MM.1S (cell line): ENCODE results near the gene RASGEF1B.

ENCODE experiments used
- DNase-seq: peaks from one replicate; pipeline ENCODE4 v3.0.0-alpha.2; 2015
- H2AFZ ChIP-seq: fragments of 300-600 bp; sonication (generic); 2 replicates; pipeline ENCODE4 v1.6.0; 2016; ENCODE audit warnings: antibody characterized with exemption, low read length
- H3F3A ChIP-seq: fragments of 300-600 bp; sonication (generic); 2 replicates; pipeline ENCODE4 v1.6.1; 2016; ENCODE audit warnings: mild to moderate bottlenecking, antibody characterized with exemption, low read length, moderate library complexity, mixed read lengths; ENCODE audit not compliant: insufficient read depth
- H3K27ac ChIP-seq: fragments of 300-600 bp; sonication (generic); 2 replicates; pipeline ENCODE4 v1.5.1; 2016; ENCODE audit warnings: mild to moderate bottlenecking, low read length
- H3K27me3 ChIP-seq: fragments of 300-600 bp; sonication (generic); replicated peaks from 2 replicates; pipeline ENCODE4 v1.6.0; 2016; ENCODE audit warnings: low read length; ENCODE audit not compliant: insufficient read depth
- H3K36me3 ChIP-seq: fragments of 300-600 bp; sonication (generic); replicated peaks from 2 replicates; pipeline ENCODE4 v1.6.1; 2016; ENCODE audit warnings: mild to moderate bottlenecking, low read length, mixed read lengths; ENCODE audit not compliant: insufficient read depth
- H3K4me1 ChIP-seq: fragments of 300-600 bp; sonication (generic); 2 replicates; pipeline ENCODE4 v1.6.1; 2016; ENCODE audit warnings: low read length, mixed read lengths
- H3K4me2 ChIP-seq: fragments of 300-600 bp; sonication (generic); 2 replicates; pipeline ENCODE4 v1.6.0; 2016; ENCODE audit warnings: low read depth, low read length
- H3K4me3 ChIP-seq: fragments of 300-600 bp; sonication (generic); 2 replicates; pipeline ENCODE4 v1.5.1; 2016; ENCODE audit warnings: low read length, mixed read lengths
- H3K79me2 ChIP-seq: fragments of 300-600 bp; sonication (generic); 2 replicates; pipeline ENCODE4 v1.6.1; 2016; ENCODE audit warnings: mixed run types, low read length, mixed read lengths
- H3K9ac ChIP-seq: fragments of 300-600 bp; sonication (generic); 2 replicates; pipeline ENCODE4 v1.6.1; 2016; ENCODE audit warnings: low read length, mixed read lengths
- H3K9me2 ChIP-seq: fragments of 300-600 bp; sonication (generic); replicated peaks from 2 replicates; pipeline ENCODE4 v1.6.1; 2016; ENCODE audit warnings: mild to moderate bottlenecking, low read length, mixed read lengths; ENCODE audit not compliant: insufficient read depth
- H3K9me3 ChIP-seq: fragments of 300-600 bp; sonication (generic); replicated peaks from 2 replicates; pipeline ENCODE4 v1.6.1; 2016; ENCODE audit warnings: mild to moderate bottlenecking, low read length, mixed read lengths; ENCODE audit not compliant: insufficient read depth
- H4K20me1 ChIP-seq: fragments of 300-600 bp; sonication (generic); 2 replicates; pipeline ENCODE4 v1.6.1; 2016; ENCODE audit warnings: mild to moderate bottlenecking, low read length, moderate library complexity, mixed read lengths; ENCODE audit not compliant: insufficient read depth
- CTCF ChIP-seq: fragments of 300-600 bp; sonication (generic); IDR thresholded peaks from 2 replicates; pipeline ENCODE4 v1.5.1; 2016; ENCODE audit warnings: antibody characterized with exemption, low read length, mixed read lengths
- EZH2 ChIP-seq: fragments of 300-600 bp; sonication (generic); optimal IDR thresholded peaks from 2 replicates; pipeline ENCODE3; 2017; ENCODE audit warnings: low read depth, mild to moderate bottlenecking, antibody characterized with exemption, low read length, mixed read lengths
- EZH2phosphoT487 ChIP-seq: fragments of 300-600 bp; sonication (generic); IDR thresholded peaks from 2 replicates; pipeline ENCODE4 v1.6.1; 2018; ENCODE audit warnings: antibody characterized with exemption, low read length

RASGEF1B gene

GRCh38 chr4:81457345-81457744, 14.4 kb downstream of the RASGEF1B start:
- no peak for DNase-seq
- Histone ChIP-seq H3K4me3 (no peak overlapping the region), H3K4me2 (no peak overlapping the region), H3K79me2 (peaks cover 60% of the 10 kb centered on the region), H3K9ac (no peak overlapping the region), H3K9me3 (no peaks in the 10 kb centered on the region), H3K27ac (no peak overlapping the region), H4K20me1 (peaks cover 36% of the 10 kb centered on the region), H3F3A (no peaks in the 10 kb centered on the region), H3K27me3 (no peaks in the 10 kb centered on the region), H3K36me3 (peaks cover 33% of the 10 kb centered on the region), H3K9me2 (no peaks in the 10 kb centered on the region), H2AFZ (no peak overlapping the region), H3K4me1 (peaks cover 16% of the 10 kb centered on the region)
- TF ChIP-seq CTCF (no peak), EZH2phosphoT487 (no peak), EZH2 (no peak)

DNA sequence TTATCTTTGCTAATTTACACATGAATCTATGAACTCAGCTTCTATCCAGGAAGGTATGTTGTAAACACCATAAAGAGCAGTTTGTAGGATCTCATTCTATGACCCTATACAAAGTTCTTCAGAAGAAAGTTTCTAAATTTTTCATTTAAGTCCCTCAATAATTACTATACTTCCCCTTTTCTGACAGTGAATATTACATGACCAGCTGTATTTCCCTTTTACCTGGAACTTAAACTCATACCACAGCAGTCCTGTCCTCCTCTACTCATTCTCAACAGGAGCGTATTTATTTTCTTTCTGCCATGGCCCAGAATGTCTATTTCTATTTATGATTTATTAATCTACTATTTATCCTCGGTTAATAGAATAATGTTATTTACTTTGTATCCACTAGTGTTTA, 15.8 kb downstream of the RASGEF1B start:
- H3K9me3 ChIP-seq = no peaks in the 10 kb centered on the region
- no peak for DNase-seq
- peaks cover 33% of the 10 kb centered on the region for H3K36me3 ChIP-seq
- H3K4me3 ChIP-seq = no peak overlapping the region
- peaks cover 16% of the 10 kb centered on the region for H3K4me1 ChIP-seq
- H3K9ac ChIP-seq = no peak overlapping the region
- H2AFZ ChIP-seq = no peak overlapping the region
- TF ChIP-seq EZH2phosphoT487 (no peak), CTCF (no peak), EZH2 (no peak)
- no peak overlapping the region for H3K27ac ChIP-seq
- H3K4me2 ChIP-seq = no peak overlapping the region
- H3K27me3 ChIP-seq = no peaks in the 10 kb centered on the region
- H3F3A ChIP-seq = no peaks in the 10 kb centered on the region
- peaks cover 46% of the 10 kb centered on the region for H3K79me2 ChIP-seq
- H3K9me2 ChIP-seq = no peaks in the 10 kb centered on the region
- H4K20me1 ChIP-seq = peaks cover 26% of the 10 kb centered on the region

DNA sequence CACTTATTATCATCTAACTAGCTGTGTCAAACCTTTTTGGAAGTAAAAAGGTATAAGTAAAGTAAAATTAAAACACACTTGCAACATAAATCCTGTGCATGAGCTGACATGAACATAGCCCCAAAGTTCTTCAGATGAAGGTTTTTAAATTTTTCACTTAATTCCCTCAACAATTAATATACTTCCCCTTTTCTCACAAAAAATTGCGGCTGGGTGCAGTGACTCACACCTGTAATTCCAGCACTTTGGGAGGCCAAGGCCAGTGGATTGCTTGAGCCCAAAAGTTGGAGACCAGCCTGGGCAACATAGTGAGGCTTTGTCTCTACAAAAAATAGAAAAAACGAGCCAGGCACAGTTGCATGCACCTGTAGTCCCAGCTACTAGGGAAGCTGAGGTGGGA, 16.8 kb downstream of the RASGEF1B start:
- peaks cover 36% of the 10 kb centered on the region for H3K79me2 ChIP-seq
- H4K20me1 ChIP-seq = peaks cover 17% of the 10 kb centered on the region
- DNase-seq = no peak
- H3K4me3 ChIP-seq = no peak overlapping the region
- no peaks in the 10 kb centered on the region for H3K9me2 ChIP-seq
- TF ChIP-seq EZH2 (no peak), EZH2phosphoT487 (no peak), CTCF (no peak)
- no peaks in the 10 kb centered on the region for H3K27me3 ChIP-seq
- H3K4me1 ChIP-seq = peaks cover 10% of the 10 kb centered on the region
- H3K4me2 ChIP-seq = no peak overlapping the region
- peaks cover 33% of the 10 kb centered on the region for H3K36me3 ChIP-seq
- no peaks in the 10 kb centered on the region for H3K9me3 ChIP-seq
- no peak overlapping the region for H2AFZ ChIP-seq
- H3F3A ChIP-seq = no peaks in the 10 kb centered on the region
- no peak overlapping the region for H3K9ac ChIP-seq
- H3K27ac ChIP-seq = no peak overlapping the region

DNA sequence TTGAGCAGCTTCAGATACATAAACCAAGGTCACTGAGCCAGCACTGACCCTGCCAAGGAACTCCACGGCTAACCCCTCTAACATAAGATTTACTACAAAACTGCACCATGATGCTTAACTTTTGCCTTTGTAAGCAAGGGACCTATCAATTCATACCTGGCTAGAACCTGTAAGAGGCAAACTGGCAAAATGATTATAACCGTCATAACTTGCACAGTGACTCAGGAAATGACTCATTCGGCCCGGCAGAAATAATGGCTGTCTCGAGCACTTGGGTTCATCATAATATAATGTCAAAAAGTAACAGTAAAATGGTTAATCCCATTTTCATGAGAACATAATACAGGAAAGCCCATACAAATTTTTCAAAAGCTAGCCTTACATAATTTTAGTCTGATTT, 17.2 kb downstream of the RASGEF1B start:
- Histone ChIP-seq H3K27ac (no peak overlapping the region), H3F3A (no peaks in the 10 kb centered on the region), H4K20me1 (peaks cover 13% of the 10 kb centered on the region), H3K4me1 (peaks cover 6% of the 10 kb centered on the region), H3K9me3 (no peaks in the 10 kb centered on the region), H3K4me3 (no peak overlapping the region), H3K36me3 (peaks cover 33% of the 10 kb centered on the region), H3K27me3 (no peaks in the 10 kb centered on the region), H2AFZ (no peak overlapping the region), H3K9me2 (no peaks in the 10 kb centered on the region), H3K9ac (no peak overlapping the region), H3K79me2 (peaks cover 32% of the 10 kb centered on the region), H3K4me2 (no peak overlapping the region)
- TF ChIP-seq CTCF (no peak), EZH2 (no peak), EZH2phosphoT487 (no peak)
- DNase-seq = no peak
